Stimulated activated CD8-positive, alpha-beta memory T cell treated with anti-CD3 and anti-CD28 coated beads, Interleukin-7, amount 100 ng/mL, for 24 hours (primary cell): ENCODE data around the gene FZD4.
"Not testable (repeated sequence)": the region's sequence is repeated elsewhere in the genome, so short reads cannot be mapped to it uniquely, and the experiment has no call there.

Experiments used
- DNase-seq: peaks from one replicate; pipeline ENCODE4 v3.0.0-alpha.2; 2020; ENCODE audit warnings: low read depth

FZD4 gene

GRCh38 chr11:86937193-86937806 is 17.9 kb downstream of the FZD4 start:
- not testable (repeated sequence) for DNase-seq

GRCh38 chr11:86934926-86935579 is 20.1 kb downstream of the FZD4 start:
- no peak for DNase-seq

- DNase-seq, result no peak
Observed at GRCh38 chr11:86934582-86934900, 20.7 kb downstream of the FZD4 start.

GRCh38 chr11:86933891-86934581 is 21.2 kb downstream of the FZD4 start:
- no peak for DNase-seq

- DNase-seq, result no peak
Observed at GRCh38 chr11:86932924-86933875, 22.0 kb downstream of the FZD4 start.

GRCh38 chr11:86932259-86932585 is 23.0 kb downstream of the FZD4 start:
- no peak for DNase-seq

- DNase-seq, result no peak
Observed at GRCh38 chr11:86931548-86932258, 23.5 kb downstream of the FZD4 start.

GRCh38 chr11:86930957-86931547 is 24.1 kb downstream of the FZD4 start:
- no peak for DNase-seq

GRCh38 chr11:86926975-86927374 is 28.2 kb downstream of the FZD4 start:
- no peak for DNase-seq

GRCh38 chr11:86923999-86924766 is 31.0 kb downstream of the FZD4 start:
- no peak for DNase-seq

GRCh38 chr11:86922225-86922624 is 33.0 kb downstream of the FZD4 start:
- no peak for DNase-seq

GRCh38 chr11:86919557-86920210 is 35.5 kb downstream of the FZD4 start:
- DNase-seq, result no peak

GRCh38 chr11:86918973-86919372 is 36.2 kb downstream of the FZD4 start:
- DNase-seq, result no peak

GRCh38 chr11:86918496-86918895 is 36.7 kb downstream of the FZD4 start:
- DNase-seq, result no peak

GRCh38 chr11:86917589-86917988 is 37.6 kb downstream of the FZD4 start:
- DNase-seq, result no peak

GRCh38 chr11:86916330-86916729 is 38.9 kb downstream of the FZD4 start:
- DNase-seq, result no peak

GRCh38 chr11:86915850-86916249 is 39.3 kb downstream of the FZD4 start:
- DNase-seq, result not testable (repeated sequence)

GRCh38 chr11:86914865-86915519 is 40.2 kb downstream of the FZD4 start:
- no peak for DNase-seq

GRCh38 chr11:86912238-86912637 is 43.0 kb downstream of the FZD4 start:
- no peak for DNase-seq

- DNase-seq, result no peak
Observed at GRCh38 chr11:86910592-86910991, 44.6 kb downstream of the FZD4 start.
